Measurements from ENCODE around the gene FAM24B. TPM values are rescaled to one million over a fixed set of nuclear protein-coding genes. Genes with fewer than 3 reads are reported as not detected.

The FAM24B gene
- total RNA-seq, 1 donor from 2014 or later, result 0.55 TPM

DNA sequence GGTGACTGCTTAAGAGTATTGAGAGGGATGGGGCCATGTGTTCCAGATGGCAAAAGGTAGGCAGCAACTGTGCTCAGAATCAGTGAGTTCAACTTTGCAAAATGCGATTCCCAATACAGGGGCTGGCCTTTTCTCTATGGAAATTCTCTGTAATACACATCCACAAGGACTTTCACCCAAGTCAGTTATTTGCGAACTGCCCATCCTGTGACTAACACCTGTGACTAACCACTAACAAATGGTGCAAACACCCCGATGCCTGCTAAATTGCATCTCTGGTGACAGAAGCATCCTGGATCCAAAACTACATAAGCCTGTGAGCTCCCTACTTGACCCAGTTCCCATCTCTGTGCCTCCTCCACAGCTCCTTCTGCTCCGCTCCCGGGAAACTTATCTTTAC, 24.7 kb downstream of the FAM24B start:
- TF ChIP-seq, protein P1, sequence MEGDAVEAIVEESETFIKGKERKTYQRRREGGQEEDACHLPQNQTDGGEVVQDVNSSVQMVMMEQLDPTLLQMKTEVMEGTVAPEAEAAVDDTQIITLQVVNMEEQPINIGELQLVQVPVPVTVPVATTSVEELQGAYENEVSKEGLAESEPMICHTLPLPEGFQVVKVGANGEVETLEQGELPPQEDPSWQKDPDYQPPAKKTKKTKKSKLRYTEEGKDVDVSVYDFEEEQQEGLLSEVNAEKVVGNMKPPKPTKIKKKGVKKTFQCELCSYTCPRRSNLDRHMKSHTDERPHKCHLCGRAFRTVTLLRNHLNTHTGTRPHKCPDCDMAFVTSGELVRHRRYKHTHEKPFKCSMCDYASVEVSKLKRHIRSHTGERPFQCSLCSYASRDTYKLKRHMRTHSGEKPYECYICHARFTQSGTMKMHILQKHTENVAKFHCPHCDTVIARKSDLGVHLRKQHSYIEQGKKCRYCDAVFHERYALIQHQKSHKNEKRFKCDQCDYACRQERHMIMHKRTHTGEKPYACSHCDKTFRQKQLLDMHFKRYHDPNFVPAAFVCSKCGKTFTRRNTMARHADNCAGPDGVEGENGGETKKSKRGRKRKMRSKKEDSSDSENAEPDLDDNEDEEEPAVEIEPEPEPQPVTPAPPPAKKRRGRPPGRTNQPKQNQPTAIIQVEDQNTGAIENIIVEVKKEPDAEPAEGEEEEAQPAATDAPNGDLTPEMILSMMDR (IDR thresholded peaks at IDR 0.05; ENCODE audit: borderline replicate concordance), result no peak
- DNase-seq, result no peak
- intact Hi-C loops (cut with micrococcal nuclease), result no loop called here

DNA sequence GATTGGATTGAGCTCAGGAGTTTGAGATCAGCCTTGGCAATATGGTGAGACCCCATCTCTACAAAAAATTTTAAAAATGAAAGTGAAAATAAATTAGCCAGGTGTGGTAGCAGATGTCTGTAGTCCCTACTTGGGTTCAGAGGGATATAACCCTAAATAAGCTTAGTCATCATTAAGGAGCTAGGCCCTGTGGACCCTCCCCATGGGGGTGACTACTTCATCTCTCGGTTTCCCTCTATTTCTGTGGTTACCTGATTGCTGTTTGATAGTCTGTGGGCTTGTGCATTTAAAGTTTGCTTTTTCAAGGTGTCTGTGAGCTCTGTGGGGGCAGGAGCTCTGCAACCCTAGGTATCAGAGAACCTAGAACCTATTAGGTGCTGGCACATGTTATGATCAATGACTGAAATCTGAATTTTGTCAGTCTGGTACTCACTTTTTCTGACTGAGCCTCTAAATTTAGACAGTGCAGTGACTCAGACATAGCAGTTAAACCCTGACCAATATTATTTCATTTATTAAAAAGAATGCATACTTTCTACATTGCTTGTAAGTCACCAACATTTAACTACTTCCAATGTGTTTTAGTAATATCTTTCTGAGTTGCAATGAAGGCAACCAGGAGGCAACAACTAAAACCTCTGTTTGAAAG, 25.6 kb downstream of the FAM24B start:
- Histone ChIP-seq H3K4me1 (no peaks in the 10 kb centered on the region), H3K4me3 (no peak overlapping the region), H3K9me3 (replicated peaks) (peaks cover 18% of the 10 kb centered on the region), H3K36me3 (peaks cover 5% of the 10 kb centered on the region), H3K27me3 (ENCODE audit: low read depth) (no peaks in the 10 kb centered on the region), H3K27ac (replicated peaks) (no peak overlapping the region)
- no peak for DNase-seq
- TF ChIP-seq, protein P1 (IDR thresholded peaks at IDR 0.05; ENCODE audit: borderline replicate concordance), result no peak
- intact Hi-C loops (cut with micrococcal nuclease), result no loop called here

More for the DNA sequence above, 24.7 kb downstream of the FAM24B start:
- no peaks in the 10 kb centered on the region for H3K27me3 ChIP-seq (ENCODE audit: low read depth)
- peaks cover 18% of the 10 kb centered on the region for H3K9me3 ChIP-seq (replicated peaks)
- H3K36me3 ChIP-seq, result peaks cover 5% of the 10 kb centered on the region
- H3K27ac ChIP-seq (replicated peaks), result no peak overlapping the region
- no peak overlapping the region for H3K4me3 ChIP-seq
- no peaks in the 10 kb centered on the region for H3K4me1 ChIP-seq

DNA sequence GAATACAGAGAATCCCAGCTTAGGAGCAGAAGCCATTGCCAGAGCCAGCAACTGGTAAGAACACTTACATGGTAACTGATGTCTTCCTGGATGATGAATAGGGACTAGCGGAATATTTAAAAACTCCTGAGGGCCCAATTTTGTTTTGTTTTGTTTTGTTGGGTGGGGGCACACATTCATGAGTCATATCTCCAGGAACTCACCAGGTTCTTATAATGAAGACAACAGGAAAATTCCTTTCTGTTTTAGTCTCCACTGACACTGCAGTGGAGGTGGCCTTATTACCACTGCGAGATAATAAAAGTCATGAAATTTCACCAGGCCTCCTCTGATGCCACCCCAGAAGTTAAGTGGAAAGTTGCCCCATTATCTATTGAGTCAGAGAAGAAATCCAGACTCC, 27.1 kb downstream of the FAM24B start:
- no peak overlapping the region for H3K27ac ChIP-seq (replicated peaks)
- intact Hi-C loops (cut with micrococcal nuclease), result no loop called here
- DNase-seq, result no peak
- peaks cover 18% of the 10 kb centered on the region for H3K9me3 ChIP-seq (replicated peaks)
- no peak overlapping the region for H3K4me3 ChIP-seq
- H3K36me3 ChIP-seq, result peaks cover 5% of the 10 kb centered on the region
- no peaks in the 10 kb centered on the region for H3K27me3 ChIP-seq (ENCODE audit: low read depth)
- H3K4me1 ChIP-seq, result no peaks in the 10 kb centered on the region
- TF ChIP-seq, protein P1 (IDR thresholded peaks at IDR 0.05; ENCODE audit: borderline replicate concordance), result no peak

- H3K27ac ChIP-seq (replicated peaks), result no peak overlapping the region
- H3K36me3 ChIP-seq, result peaks cover 5% of the 10 kb centered on the region
- H3K9me3 ChIP-seq (replicated peaks), result peaks cover 18% of the 10 kb centered on the region
- H3K27me3 ChIP-seq (ENCODE audit: low read depth), result peaks cover 4% of the 10 kb centered on the region
- DNase-seq, result no peak
- H3K4me3 ChIP-seq, result no peak overlapping the region
- H3K4me1 ChIP-seq, result no peaks in the 10 kb centered on the region
- TF ChIP-seq, protein P1 (IDR thresholded peaks at IDR 0.05; ENCODE audit: borderline replicate concordance), result no peak
- intact Hi-C loops (cut with micrococcal nuclease), result no loop called here
These were observed 28.4 kb downstream of the FAM24B start for GRCh38 chr10:122850705-122851640.

- H3K4me1 ChIP-seq, result no peaks in the 10 kb centered on the region
- H3K9me3 ChIP-seq (replicated peaks), result peaks cover 18% of the 10 kb centered on the region
- H3K27me3 ChIP-seq (ENCODE audit: low read depth), result peaks cover 9% of the 10 kb centered on the region
- TF ChIP-seq, protein P1 (IDR thresholded peaks at IDR 0.05; ENCODE audit: borderline replicate concordance), result no peak
- H3K36me3 ChIP-seq, result peaks cover 5% of the 10 kb centered on the region
- H3K27ac ChIP-seq (replicated peaks), result no peak overlapping the region
- intact Hi-C loops (cut with micrococcal nuclease), result no loop called here
- DNase-seq, result no peak
- H3K4me3 ChIP-seq, result no peak overlapping the region
These were observed 29.3 kb downstream of the FAM24B start for GRCh38 chr10:122849900-122850605.
